GM18499 (cell line): Measurements from ENCODE around the gene S100A3.
"Not testable (repeated sequence)": the region's sequence is repeated elsewhere in the genome, so short reads cannot be mapped to it uniquely, and the experiment has no call there.

Experiments used
- ATAC-seq: cut with Tn5 transposase; IDR thresholded peaks from one replicate; pipeline ENCODE4 v1.9.1; 2021; ENCODE audit warnings: moderate number of reproducible peaks; ENCODE audit not compliant: insufficient read depth, unreplicated experiment

Gene S100A3, protein sequence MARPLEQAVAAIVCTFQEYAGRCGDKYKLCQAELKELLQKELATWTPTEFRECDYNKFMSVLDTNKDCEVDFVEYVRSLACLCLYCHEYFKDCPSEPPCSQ

DNA sequence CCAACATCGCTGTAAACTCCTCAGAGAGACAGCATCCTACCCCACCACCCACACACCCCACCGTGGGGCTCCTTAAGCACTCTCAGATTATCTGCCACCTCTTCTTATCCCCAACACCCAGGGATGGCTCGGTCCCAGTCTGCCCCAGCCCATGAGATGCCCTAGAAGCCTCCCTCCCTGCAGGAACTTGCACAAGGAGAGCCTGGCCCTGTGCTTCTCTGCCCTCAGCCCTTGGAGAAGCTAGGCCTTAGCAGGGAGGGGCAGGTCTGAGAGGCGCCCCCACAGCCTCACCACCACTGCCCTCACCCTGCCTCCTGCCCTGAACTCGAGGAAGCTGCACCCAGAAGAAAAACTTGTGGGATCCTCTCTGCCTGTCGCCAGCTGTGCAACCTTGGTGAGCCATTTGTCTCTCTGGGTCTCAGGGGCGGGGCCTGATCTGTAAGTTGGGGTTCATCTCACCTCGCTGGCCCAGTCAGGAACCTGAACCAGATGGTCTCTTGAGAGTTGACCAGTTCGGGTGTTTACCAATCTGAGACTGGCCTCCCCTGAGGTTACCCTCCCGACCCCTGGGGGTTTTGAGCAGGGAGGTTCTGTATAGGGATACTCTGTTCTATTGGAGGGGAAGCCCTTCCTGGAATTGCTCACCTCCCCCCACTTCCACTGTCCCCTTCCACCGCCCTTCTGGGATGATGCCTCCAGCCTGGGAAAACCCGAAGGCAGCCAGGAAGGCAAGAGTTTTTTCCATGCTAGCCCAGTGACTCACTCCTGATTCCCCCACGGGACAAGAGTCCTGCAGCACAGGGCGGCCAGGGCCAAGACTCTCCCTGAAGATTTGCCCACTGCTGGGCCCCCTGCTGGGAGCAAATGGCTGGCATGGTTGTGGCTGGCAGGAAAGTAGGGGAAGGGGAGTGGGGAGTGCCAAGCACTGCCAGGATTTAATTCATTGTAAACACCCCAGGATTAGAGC lies at the start of gene S100A3:
TSS of gene S100A3 (minus strand) at position 537 of the 967 bp plus-strand sequence. CDS start 773 bp downstream, outside the sequence.
- no peak for ATAC-seq

DNA sequence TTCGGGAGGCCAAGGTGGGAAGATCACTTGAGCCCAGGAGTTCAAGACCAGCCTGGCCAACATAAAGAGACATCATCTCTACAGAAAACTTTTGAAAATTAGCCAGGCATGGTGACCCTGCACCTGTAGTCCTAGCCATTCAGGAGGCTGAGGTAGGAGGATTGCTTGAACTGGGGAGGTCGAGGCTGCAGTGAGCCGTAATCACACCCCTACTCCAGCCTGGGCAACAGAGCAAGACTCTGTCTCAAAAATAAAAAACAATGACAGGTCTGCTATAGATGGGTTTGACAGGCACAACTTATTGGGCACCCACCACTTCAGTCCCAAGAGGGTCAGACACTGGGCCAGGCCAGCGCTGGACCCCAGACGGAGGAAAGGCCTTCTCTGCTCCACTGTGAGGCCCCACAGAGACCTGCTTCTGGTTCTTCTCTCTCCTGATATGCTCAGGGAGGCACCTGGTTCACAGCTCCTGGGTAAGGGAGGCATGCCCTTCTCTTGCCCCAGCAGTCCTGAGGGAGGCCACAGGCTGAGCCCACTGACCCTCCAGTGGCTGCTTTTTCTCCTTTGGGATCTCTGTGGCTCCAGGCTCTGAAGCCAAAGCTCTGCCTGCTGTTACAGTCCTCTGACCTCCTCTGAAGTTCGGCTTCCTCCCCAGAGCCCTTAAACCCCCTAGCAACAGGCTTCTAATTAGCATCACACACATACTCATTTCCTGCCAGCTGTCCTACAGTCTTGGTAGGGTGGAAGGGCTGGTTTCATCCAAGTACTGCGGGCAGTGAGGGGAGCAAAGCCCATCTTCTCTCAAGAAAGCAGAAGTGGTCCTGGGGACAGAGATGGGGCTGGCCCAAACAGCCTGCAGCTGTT lies 49.5 kb upstream of the S100A3 start:
- ATAC-seq, result peak; percentile 85

DNA sequence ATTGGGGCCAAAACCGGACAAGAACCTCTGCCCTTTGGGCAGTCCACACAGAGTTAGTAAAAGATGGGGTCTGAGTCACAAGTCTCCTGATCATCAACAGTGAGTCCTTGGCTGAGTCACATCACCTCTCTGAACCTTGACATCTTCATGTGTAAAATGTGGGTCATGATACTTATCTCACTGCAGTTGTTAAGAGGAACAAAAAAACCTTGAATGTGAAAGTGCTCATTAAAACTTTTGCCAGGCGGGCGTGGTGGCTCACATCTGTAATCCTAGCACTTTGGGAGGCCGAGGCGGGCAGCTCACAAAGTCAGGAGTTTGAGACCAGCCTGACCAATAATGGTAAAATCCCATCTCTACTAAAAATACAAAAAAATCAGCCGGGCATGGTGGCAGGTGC lies 48.1 kb upstream of the S100A3 start:
- no peak for ATAC-seq

GRCh38 chr1:153592748-153593147 lies 43.7 kb upstream of the S100A3 start:
- ATAC-seq, result no peak

GRCh38 chr1:153588482-153588881 lies 39.4 kb upstream of the S100A3 start:
- ATAC-seq, result no peak

DNA sequence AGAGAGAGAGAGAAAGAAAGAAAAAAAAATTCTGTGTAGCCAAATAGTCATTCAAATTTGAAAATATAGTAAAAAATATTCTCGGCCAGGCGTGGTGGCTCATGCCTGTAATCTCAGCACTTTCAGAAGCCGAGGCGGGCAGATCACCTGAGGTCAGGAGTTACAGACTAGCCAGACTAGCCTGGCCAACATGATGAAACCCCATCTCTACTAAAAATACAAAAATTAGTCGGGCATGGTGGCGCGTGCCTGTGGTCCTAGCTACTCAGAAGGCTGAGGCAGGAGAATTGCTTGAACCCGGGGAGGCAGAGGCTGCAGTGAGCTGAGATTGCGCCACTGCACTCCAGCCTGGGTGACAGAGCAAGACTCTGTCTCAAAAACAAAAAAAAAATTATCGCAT lies 39.0 kb upstream of the S100A3 start:
- ATAC-seq, result not testable (repeated sequence)

DNA sequence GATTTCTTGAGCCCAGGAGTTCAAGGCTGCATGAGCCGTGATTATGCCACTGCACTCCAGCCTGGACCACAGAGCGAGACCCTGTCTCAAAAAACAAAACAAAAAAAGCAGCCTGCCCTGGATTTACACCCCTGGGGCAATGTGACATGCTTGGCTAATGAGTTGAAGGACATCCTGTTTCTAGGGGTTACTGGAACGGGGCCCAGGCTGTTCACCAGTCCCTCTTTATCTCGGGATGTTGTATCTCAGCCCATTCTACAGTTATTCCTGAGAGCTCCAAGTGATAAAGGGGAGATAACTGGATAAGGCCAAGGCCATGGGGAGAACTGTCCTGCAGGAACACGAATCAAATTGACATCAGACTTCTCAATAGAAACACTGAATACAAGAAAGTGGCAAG lies 38.3 kb upstream of the S100A3 start:
- ATAC-seq, result no peak

DNA sequence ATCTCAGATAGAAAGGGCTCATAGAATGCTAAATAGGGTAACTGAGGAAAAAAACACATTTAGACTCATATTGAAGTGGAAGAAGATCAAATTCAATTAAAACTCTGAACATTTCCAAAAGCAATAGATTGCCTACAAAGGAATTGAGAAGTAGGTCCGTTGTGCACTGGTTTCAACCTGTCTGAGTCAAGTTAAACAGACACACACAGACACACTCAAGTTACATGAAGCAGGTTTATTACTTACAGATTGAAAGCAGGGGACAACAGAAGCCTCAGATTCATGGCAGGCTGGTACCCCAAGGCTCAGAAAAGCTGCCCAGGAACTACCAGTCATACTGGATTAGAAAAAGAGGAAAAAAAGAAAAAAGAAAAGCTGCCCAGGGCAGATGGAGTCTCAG lies 37.3 kb upstream of the S100A3 start:
- no peak for ATAC-seq

- no peak for ATAC-seq
Measured at GRCh38 chr1:153585006-153585405, 35.9 kb upstream of the S100A3 start.

DNA sequence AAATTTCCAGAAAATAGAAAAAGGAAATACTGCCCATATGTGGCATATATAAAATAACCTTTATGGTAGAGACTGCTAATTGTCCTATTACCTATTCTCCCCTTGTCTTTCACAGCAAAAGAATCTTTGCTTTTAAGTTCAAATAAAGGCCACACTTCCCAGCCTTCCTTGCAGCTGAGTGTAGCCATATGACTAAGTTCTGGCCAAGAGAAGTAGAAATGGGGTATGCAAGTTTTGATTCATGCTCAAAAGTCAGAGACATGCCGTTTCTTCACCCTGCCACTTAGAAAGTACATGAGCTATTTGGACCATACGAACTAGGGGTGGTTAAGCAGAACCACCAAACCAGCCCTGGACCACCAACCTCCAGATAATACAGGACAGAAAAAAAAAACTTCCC lies 34.9 kb upstream of the S100A3 start:
- ATAC-seq, result no peak

DNA sequence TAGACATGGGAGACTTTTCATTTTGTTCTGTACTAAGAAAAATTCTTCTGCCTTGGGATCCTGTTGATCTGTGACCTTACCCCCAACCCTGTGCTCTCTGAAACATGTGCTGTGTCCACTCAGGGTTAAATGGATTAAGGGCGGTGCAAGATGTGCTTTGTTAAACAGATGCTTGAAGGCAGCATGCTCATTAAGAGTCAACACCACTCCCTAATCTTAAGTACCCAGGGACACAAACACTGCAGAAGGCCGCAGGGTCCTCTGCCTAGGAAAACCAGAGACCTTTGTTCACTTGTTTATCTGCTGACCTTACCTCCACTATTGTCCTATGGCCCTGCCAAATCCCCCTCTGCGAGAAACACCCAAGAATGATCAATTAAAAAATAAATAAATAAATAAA lies 34.5 kb upstream of the S100A3 start:
- not testable (repeated sequence) for ATAC-seq

GRCh38 chr1:153582836-153583235 lies 33.8 kb upstream of the S100A3 start:
- ATAC-seq, result not testable (repeated sequence)

DNA sequence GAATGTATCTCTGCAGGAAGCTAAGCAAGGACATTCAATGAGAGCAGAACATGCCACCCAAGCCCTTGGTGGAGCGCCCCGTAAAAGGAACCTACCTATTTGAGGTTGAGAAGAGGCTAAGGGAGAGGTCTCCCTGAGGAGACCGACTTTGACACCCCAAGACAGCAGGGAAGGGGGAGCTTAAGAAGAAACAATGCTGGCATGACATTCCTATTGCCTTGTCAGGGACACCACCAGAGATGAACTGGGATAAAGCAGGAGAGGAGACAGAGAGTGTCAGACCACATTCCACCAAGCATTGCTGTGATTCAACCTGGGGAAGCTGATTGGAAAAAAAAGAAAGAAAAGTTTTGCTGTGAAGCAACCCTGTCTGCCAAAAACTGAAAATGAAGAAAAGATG lies 29.9 kb upstream of the S100A3 start:
- no peak for ATAC-seq

GRCh38 chr1:153578490-153578889 lies 29.4 kb upstream of the S100A3 start:
- ATAC-seq, result no peak

GRCh38 chr1:153577624-153578051 lies 28.6 kb upstream of the S100A3 start:
- no peak for ATAC-seq

GRCh38 chr1:153577138-153577537 lies 28.1 kb upstream of the S100A3 start:
- no peak for ATAC-seq

DNA sequence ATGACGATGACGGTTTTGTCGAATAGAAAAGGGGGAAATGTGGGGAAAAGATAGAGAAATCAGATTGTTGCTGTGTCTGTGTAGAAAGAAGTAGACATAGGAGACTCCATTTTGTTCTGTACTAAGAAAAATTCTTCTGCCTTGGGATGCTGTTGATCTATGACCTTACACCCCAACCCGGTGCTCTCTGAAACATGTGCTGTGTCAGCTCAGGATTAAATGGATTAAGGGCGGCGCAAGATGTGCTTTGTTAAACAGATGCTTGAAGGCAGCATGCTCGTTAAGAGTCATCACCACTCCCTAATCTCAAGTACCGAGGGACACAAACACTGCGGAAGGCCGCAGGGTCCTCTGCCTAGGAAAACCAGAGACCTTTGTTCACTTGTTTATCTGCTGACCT lies 26.4 kb upstream of the S100A3 start:
- not testable (repeated sequence) for ATAC-seq

- ATAC-seq, result not testable (repeated sequence)
Measured at GRCh38 chr1:153575081-153575491, 26.0 kb upstream of the S100A3 start.

GRCh38 chr1:153573351-153573750 lies 24.3 kb upstream of the S100A3 start:
- no peak for ATAC-seq

DNA sequence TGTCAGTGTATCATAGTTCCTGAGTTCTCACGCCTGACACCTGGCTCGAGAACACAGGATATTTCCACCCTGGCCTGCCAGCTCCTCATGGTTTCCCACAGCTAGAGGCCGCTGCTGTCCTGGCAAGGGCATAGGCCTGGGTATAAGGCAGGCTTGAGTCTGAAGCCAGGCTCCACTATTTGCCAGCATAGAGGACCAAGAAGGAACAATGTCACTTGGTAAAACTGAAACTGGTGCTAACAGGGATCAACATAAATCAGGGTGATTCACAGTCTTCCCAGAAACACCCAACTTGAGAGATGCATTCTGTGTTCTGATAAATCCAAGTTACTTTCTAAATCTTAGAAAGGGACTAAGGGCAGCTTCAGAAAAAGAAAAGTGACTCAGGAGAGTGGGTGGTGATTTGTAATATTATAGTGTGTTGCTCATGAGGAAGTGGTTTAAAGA lies 23.5 kb upstream of the S100A3 start:
- ATAC-seq, result no peak

DNA sequence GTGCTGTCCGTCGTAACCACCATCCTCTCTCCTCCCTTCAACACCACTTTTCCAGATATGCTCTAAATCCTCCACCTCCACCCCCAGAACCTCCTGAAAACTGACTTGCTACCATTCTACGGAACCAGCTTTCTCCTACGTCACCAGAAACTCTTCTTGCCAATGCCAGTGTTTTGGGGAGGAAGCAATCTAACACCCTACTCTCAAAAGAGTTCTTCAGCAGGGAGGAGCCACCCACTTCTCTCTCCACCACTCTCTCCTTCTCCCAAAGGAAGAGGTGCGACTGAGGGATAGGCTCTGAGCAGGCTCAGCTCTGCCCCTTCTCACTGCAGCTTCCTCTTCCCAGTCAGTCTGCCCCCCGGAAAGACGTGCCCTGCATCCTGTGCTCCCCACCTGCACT lies 22.6 kb upstream of the S100A3 start:
- no peak for ATAC-seq
